Karpas-422 (cell line): ENCODE measurements around the gene ZMYM4. TPM values are rescaled to one million over a fixed set of nuclear protein-coding genes. Genes with fewer than 3 reads are reported as not detected.

Experiments used
- DNase-seq: peaks from one replicate; pipeline ENCODE4 v3.0.0-alpha.2; 2015
- H2AFZ ChIP-seq: fragments of 200-600 bp; sonication (generic); 2 replicates; pipeline ENCODE4 v1.6.1; 2014; ENCODE audit warnings: antibody characterized with exemption, low read length, mixed read lengths
- H3K27ac ChIP-seq: fragments of 200-600 bp; sonication (generic); 2 replicates; pipeline ENCODE4 v1.5.1; 2014; ENCODE audit warnings: mild to moderate bottlenecking, low read length, moderate library complexity
- H3K27me3 ChIP-seq: fragments of 200-600 bp; sonication (generic); 2 replicates; pipeline ENCODE4 v1.6.1; 2014; ENCODE audit warnings: low read length, mixed read lengths
- H3K36me3 ChIP-seq: fragments of 200-600 bp; sonication (generic); 2 replicates; pipeline ENCODE4 v1.6.1; 2014; ENCODE audit warnings: low read length, mixed read lengths; ENCODE audit not compliant: insufficient read depth
- H3K4me1 ChIP-seq: fragments of 200-600 bp; sonication (generic); 2 replicates; pipeline ENCODE4 v1.6.1; 2014; ENCODE audit warnings: mild to moderate bottlenecking, low read length, mixed read lengths
- H3K4me2 ChIP-seq: fragments of 200-600 bp; sonication (generic); 2 replicates; pipeline ENCODE4 v1.6.1; 2014; ENCODE audit warnings: low read length, low read depth, mild to moderate bottlenecking; ENCODE audit not compliant: poor library complexity, severe bottlenecking
- H3K4me3 ChIP-seq: fragments of 200-600 bp; sonication (generic); 2 replicates; pipeline ENCODE4 v1.5.1; 2014; ENCODE audit warnings: mild to moderate bottlenecking, antibody characterized with exemption, low read length, mixed read lengths
- H3K79me2 ChIP-seq: fragments of 200-600 bp; sonication (generic); 2 replicates; pipeline ENCODE4 v1.6.1; 2014; ENCODE audit warnings: mild to moderate bottlenecking, low read length, mixed read lengths
- H3K9ac ChIP-seq: fragments of 200-600 bp; sonication (generic); 2 replicates; pipeline ENCODE4 v1.6.0; 2014; ENCODE audit warnings: low read length
- H3K9me2 ChIP-seq: fragments of 200-600 bp; sonication (generic), shearing (Covaris generic); replicated peaks from 2 replicates; pipeline ENCODE4 v1.6.0; 2014; ENCODE audit warnings: mild to moderate bottlenecking, low read length, moderate library complexity; ENCODE audit not compliant: insufficient read depth
- H3K9me3 ChIP-seq: fragments of 300-700, 200-600 bp; sonication (generic); 2 replicates; pipeline ENCODE4 v1.6.1; 2014; ENCODE audit warnings: low read length, mixed read lengths
- H4K20me1 ChIP-seq: fragments of 200-600 bp; sonication (generic); 2 replicates; pipeline ENCODE4 v1.6.1; 2014; ENCODE audit warnings: mild to moderate bottlenecking, antibody characterized with exemption, low read length, low read depth; ENCODE audit not compliant: insufficient read depth
- total RNA-seq: library from RNA; depleted of rRNA; stranded (reverse); fragments of >200 nt; shearing (Covaris generic); gene quantifications from 2 replicates; pipeline ENCODE4 v1.2.3, GENCODE V29; 2014; ENCODE audit warnings: low replicate concordance

Gene ZMYM4
- total RNA-seq, 1 experiment from 2014 or later = 46.3 TPM

DNA sequence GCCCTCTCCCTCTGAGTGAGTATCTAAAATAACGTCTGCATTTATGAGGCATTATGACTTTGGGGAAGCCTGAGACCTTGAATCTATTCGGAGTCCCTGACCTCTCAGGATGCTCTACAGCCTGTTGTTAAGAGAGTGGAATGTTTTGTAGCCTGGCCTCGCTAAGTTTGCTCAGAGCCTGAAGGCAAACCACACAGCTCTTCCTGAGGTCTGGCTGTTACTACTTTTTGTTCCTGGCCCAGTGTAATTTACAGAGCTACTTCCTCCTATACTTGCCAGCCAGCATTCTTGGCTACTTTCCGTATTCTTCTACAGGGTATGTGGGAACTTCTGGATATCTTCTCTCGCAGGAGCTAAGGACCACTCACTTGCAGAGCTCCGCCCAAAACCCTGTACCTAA is 3.6 kb upstream of the ZMYM4 start:
- Histone ChIP-seq H3K9me3 (no peaks in the 10 kb centered on the region), H3K4me3 (no peak overlapping the region), H3K27me3 (no peaks in the 10 kb centered on the region), H4K20me1 (no peaks in the 10 kb centered on the region), H3K36me3 (no peaks in the 10 kb centered on the region), H3K9me2 (no peaks in the 10 kb centered on the region), H3K4me2 (no peak overlapping the region), H3K79me2 (peaks cover 13% of the 10 kb centered on the region), H2AFZ (no peak overlapping the region), H3K4me1 (peaks cover 10% of the 10 kb centered on the region), H3K9ac (peak overlapping the region; percentile 3; the same call in 1 of the 2 replicates), H3K27ac (no peak overlapping the region)
- DNase-seq = no peak

DNA sequence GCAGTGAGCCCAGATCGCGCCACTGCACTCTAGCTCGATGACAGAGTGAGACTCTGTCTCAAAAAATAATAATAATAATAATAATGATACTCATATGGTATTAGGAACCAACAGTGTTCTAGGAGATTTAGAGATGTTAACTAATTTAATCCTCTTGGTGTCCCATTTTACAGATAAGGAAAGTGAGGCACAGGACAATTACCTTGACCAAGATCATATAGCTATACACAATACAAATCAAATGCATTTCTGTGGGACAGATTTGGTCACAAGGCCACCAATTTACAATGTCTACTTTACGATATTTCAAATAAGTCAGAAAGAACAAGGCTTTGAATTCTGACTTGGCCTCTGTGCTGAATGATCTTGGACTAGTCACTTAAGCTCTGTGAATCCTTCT is 2.2 kb upstream of the ZMYM4 start:
- H3K9me2 ChIP-seq = no peaks in the 10 kb centered on the region
- no peaks in the 10 kb centered on the region for H3K9me3 ChIP-seq
- H3K9ac ChIP-seq = no peak overlapping the region
- no peak overlapping the region for H2AFZ ChIP-seq
- no peaks in the 10 kb centered on the region for H3K27me3 ChIP-seq
- no peak overlapping the region for H3K4me2 ChIP-seq
- peaks cover 27% of the 10 kb centered on the region for H3K79me2 ChIP-seq
- no peak overlapping the region for H3K27ac ChIP-seq
- H3K4me3 ChIP-seq = no peak overlapping the region
- no peak for DNase-seq
- no peaks in the 10 kb centered on the region for H4K20me1 ChIP-seq
- H3K36me3 ChIP-seq = 0 out of 2 replicates have a peak, but pooled peaks cover 4% of the 10 kb centered on the region
- H3K4me1 ChIP-seq = peaks cover 20% of the 10 kb centered on the region

DNA sequence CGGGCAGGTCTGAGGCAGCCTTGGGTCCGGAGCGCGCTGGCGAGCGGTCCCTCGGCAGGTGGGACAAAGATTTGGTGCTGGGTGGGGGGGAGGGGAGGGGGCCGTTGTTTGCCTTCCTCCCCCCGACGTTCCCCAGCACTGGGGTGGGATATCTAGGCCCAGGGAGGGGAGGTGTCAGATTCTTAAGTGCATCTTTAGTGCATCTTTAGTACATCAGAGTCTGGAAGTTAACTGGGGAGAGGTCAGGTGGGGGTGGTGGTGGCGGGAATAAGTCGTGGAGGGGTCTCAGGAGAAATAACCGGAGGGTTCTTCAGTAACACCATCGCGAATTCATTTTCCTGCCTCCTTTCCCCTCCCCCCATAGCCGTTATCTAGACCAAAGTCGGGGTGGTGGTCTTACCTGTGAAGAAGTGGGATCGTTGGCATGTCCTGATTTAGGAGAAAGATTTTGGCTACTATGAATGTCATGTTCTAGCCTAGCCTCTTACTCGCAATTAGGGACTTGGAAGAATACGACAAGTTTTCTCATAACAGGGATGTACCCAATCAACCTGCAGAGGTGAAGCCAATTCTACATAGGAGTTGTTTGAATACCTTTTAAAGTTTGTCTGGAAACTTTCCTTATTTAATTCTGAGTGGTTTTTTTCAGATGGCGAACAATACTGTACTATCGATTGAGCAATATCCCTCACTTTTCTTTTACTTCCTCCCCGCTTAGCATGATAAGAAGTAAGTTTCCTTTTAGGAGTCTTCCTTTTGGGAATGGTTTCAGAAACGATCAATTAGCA is 886 bp downstream of the ZMYM4 start:
- no peak for DNase-seq
- no peaks in the 10 kb centered on the region for H4K20me1 ChIP-seq
- H3K4me2 ChIP-seq = peak overlapping the region; percentile 72
- H3K9me3 ChIP-seq = no peaks in the 10 kb centered on the region
- H3K27ac ChIP-seq = peak overlapping the region; percentile 76
- H2AFZ ChIP-seq = peak overlapping the region; percentile 53; the same call in 1 of the 2 replicates
- H3K9ac ChIP-seq = peak overlapping the region; percentile 96
- H3K27me3 ChIP-seq = no peaks in the 10 kb centered on the region
- H3K36me3 ChIP-seq = peaks cover 19% of the 10 kb centered on the region
- no peaks in the 10 kb centered on the region for H3K9me2 ChIP-seq
- peak overlapping the region; percentile 80 for H3K4me3 ChIP-seq
- H3K79me2 ChIP-seq = peaks cover 58% of the 10 kb centered on the region
- peaks cover 20% of the 10 kb centered on the region for H3K4me1 ChIP-seq

DNA sequence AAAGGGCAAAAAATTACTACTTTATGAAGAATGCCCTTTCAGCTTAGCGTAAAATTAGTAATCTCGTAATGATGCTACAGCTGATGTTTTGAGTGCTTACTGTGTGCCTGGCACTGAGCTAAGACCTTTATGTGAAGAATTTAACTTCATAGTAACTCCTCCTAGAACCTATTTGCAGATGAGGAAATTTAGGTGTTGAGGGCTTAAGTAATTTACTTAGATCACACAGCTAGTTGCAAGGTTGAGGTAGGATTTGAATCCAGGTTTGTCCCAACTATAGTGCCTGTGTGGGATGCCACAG is 1.4 kb downstream of the ZMYM4 start:
- Histone ChIP-seq H3K36me3 (peaks cover 19% of the 10 kb centered on the region), H3K9me2 (no peaks in the 10 kb centered on the region), H3K4me1 (peaks cover 20% of the 10 kb centered on the region), H3K79me2 (peaks cover 64% of the 10 kb centered on the region), H3K27me3 (no peaks in the 10 kb centered on the region), H3K4me2 (peak overlapping the region; percentile 72), H3K9ac (peak overlapping the region; percentile 96), H2AFZ (no peak overlapping the region), H3K9me3 (no peaks in the 10 kb centered on the region), H3K27ac (peak overlapping the region; percentile 76; the same call in 1 of the 2 replicates), H3K4me3 (peak overlapping the region; percentile 80), H4K20me1 (no peaks in the 10 kb centered on the region)
- DNase-seq = no peak

DNA sequence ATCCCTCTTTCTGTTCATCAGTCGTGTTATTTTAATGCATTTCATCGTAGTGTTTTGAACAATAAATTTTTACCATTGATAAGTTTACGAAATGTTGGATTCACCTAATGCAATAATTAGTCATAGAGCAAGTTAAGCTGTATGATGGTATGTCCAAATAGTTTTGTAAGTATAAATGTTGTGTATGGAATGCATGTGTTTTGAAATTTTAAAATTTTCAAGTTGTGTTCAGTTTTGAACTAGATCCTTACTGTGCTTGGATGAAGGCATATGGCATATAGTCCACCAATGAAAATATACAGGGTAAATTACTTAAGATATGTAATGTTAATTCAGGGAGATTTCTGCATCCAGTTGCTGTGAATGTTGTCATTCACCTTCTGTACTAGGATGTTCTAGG is 2.3 kb downstream of the ZMYM4 start:
- Histone ChIP-seq H3K4me1 (peaks cover 20% of the 10 kb centered on the region), H2AFZ (no peak overlapping the region), H3K9ac (no peak overlapping the region), H3K36me3 (peaks cover 19% of the 10 kb centered on the region), H3K27ac (no peak overlapping the region), H3K9me3 (no peaks in the 10 kb centered on the region), H3K9me2 (no peaks in the 10 kb centered on the region), H3K4me3 (no peak overlapping the region), H3K4me2 (peak overlapping the region; percentile 72), H4K20me1 (no peaks in the 10 kb centered on the region), H3K79me2 (peaks cover 73% of the 10 kb centered on the region), H3K27me3 (no peaks in the 10 kb centered on the region)
- no peak for DNase-seq

DNA sequence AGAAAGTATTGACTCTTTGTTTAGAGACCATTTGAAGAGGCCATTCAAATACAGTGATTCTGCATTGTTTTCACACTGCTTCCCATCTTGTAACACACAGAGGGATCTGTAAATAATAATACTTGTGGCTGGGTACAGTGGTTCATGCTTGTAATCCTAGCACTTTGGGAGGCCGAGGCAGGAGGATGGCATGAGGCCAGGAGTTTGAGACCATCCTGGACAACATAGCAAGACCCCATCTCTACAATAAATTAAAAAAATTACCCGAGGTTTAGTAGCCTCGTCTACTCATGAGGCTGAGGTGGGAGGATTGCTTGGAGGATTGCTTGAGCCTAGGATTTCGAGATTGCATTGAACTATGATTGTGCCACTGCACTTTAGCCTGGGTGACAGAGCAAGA is 5.7 kb downstream of the ZMYM4 start:
- Histone ChIP-seq H3K9ac (no peak overlapping the region), H3K4me2 (no peak overlapping the region), H2AFZ (no peak overlapping the region), H3K9me2 (no peaks in the 10 kb centered on the region), H3K79me2 (peaks cover 99% of the 10 kb centered on the region), H3K9me3 (no peaks in the 10 kb centered on the region), H3K36me3 (peaks cover 19% of the 10 kb centered on the region), H4K20me1 (no peaks in the 10 kb centered on the region), H3K27ac (no peak overlapping the region), H3K4me3 (no peak overlapping the region), H3K4me1 (peaks cover 23% of the 10 kb centered on the region), H3K27me3 (no peaks in the 10 kb centered on the region)
- DNase-seq = no peak

DNA sequence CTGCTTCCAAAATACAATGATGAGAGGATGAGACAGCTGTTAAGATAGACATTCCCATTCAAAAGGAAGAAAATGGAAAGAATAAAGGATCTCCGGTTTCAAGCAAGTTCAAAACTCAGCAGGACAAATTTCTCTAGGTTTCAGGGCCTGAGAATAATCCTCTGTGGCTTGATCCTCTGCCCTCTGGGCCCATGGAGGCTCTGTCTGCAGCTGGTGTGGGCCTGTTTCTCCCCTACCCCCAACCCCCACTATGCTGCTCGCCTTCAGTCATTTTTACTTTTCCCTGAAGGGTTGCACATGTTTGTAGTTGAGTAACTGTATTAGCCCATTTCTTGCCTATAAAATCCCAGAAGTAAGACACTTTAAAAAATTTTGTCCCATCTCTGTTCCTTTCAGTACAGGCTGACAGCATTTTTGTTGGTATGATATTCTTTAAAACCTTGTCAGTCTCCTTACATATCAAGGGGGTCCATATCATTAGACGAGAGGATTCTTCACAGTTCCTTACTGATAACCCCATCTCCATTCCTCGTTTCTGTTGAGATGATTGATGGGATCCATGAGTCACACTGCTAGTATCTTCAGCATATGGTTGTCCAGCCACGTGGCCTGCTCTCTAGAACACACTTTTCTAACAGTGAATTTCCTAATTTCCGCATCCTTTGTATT is 10.5 kb downstream of the ZMYM4 start:
- no peak overlapping the region for H3K4me3 ChIP-seq
- H3K4me1 ChIP-seq = peaks cover 11% of the 10 kb centered on the region
- H3K36me3 ChIP-seq = peaks cover 9% of the 10 kb centered on the region
- no peaks in the 10 kb centered on the region for H3K9me3 ChIP-seq
- H4K20me1 ChIP-seq = no peaks in the 10 kb centered on the region
- DNase-seq = no peak
- H3K27ac ChIP-seq = no peak overlapping the region
- no peak overlapping the region for H2AFZ ChIP-seq
- H3K79me2 ChIP-seq = peaks cover 87% of the 10 kb centered on the region
- no peak overlapping the region for H3K4me2 ChIP-seq
- H3K9ac ChIP-seq = no peak overlapping the region
- no peaks in the 10 kb centered on the region for H3K9me2 ChIP-seq
- H3K27me3 ChIP-seq = no peaks in the 10 kb centered on the region

DNA sequence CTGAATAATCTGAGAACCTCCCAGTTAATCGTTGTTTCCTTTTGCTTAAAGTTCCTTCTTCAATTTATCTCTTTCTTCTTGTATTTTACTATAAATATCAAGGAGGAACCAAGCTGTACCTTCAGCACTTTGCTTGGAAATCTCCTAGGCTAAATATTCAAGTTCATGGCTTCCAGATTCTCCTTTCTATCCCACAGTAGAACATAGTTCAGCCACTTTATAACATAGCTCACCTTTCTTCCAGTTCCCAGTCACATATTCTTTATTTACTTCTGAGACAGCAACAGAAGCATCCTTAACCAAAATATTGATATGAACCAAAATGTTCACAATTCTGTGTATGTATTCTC is 11.0 kb downstream of the ZMYM4 start:
- Histone ChIP-seq H2AFZ (no peak overlapping the region), H3K27me3 (no peaks in the 10 kb centered on the region), H3K36me3 (peaks cover 10% of the 10 kb centered on the region), H3K4me2 (no peak overlapping the region), H3K27ac (no peak overlapping the region), H3K9me2 (no peaks in the 10 kb centered on the region), H3K79me2 (peaks cover 86% of the 10 kb centered on the region), H4K20me1 (no peaks in the 10 kb centered on the region), H3K4me3 (no peak overlapping the region), H3K4me1 (peaks cover 11% of the 10 kb centered on the region), H3K9ac (no peak overlapping the region), H3K9me3 (no peaks in the 10 kb centered on the region)
- DNase-seq = no peak
